Measurements from ENCODE around the gene SEMA6D.

The SEMA6D gene

GRCh38 chr15:47787875-47788274 lies 70.6 kb downstream of the SEMA6D start:
- DNase-seq (ENCODE audit: low spot score), result no peak

DNA sequence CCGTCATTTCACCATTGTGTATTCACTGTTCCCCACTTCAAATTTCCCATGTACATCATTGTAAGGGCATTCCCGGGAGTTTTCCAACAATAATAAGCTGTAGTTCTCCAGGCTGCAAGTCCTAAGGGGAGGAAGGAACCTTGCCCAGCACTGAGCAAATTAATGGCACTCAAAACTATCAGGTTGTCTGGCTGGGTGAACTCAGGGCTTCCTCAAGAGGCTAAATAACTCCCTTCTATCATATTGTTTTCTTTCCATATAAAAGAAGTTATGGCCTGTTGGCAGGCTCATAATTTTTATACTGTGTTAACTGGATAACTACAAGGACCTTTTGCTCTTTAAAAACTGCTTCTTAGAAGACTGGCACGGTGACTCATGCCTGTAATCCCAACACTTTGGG lies 71.4 kb downstream of the SEMA6D start:
- no peak for DNase-seq (ENCODE audit: low spot score)

DNA sequence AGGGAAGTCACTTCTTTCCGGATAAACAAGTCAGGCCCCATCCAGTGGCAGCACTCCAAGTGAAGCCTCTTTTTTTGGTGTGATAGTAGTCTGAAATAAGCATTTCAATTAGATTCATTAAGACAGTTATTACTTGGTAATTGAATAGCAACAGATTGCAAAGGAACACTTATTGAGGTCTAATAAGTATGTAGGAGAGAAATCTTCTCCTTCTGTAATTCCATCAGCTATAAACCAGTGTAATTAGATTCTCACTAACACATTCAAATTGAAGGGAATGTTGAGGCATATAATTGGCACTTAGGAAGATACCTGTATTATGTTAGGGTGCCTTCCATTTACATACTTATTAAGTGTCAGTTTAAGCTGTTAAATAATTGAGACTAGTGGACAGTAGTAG lies 73.9 kb downstream of the SEMA6D start:
- DNase-seq (ENCODE audit: low spot score), result no peak

DNA sequence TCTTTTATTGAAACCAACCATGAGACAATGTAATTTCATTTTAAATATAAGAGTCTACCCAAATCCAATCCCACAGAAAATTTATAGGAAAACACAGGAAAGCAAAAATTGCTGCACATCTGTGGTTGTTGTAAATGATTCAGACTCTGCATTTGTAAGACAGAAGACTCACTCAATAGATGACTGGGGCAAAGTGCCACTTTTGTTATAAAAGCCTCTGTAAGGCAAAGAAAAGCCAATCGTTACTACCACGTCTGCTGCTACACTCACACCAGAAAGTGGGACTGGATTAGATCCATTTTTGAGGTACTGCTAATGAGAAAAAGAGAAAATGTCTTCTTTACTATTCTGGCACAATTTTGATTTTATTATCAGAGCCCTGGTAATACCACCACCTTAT lies 74.9 kb downstream of the SEMA6D start:
- DNase-seq (ENCODE audit: low spot score), result no peak

GRCh38 chr15:47794252-47794914 lies 77.1 kb downstream of the SEMA6D start:
- no peak for DNase-seq (ENCODE audit: low spot score)

DNA sequence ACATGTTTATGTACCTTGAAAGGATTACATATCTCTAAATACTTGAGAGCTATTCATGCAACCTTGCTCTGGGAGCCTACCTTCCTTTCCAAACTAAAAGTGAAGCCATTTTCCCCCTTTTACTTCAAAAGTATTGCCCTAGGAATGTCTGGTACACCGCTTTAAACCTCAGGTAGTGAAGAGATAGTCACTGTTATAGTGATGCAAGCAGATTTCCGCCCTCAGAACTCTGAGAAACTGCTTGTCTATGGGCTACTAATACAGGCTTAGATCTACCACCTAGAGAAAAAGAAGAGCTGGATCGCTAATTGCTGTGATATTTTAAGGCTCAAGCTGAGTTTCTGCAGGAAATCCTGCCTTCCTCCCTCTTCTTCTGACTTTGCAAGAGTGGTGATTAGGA lies 78.6 kb downstream of the SEMA6D start:
- DNase-seq (ENCODE audit: low spot score), result no peak

- DNase-seq (ENCODE audit: low spot score), result no peak
These were observed 79.0 kb downstream of the SEMA6D start for GRCh38 chr15:47796339-47796738.

DNA sequence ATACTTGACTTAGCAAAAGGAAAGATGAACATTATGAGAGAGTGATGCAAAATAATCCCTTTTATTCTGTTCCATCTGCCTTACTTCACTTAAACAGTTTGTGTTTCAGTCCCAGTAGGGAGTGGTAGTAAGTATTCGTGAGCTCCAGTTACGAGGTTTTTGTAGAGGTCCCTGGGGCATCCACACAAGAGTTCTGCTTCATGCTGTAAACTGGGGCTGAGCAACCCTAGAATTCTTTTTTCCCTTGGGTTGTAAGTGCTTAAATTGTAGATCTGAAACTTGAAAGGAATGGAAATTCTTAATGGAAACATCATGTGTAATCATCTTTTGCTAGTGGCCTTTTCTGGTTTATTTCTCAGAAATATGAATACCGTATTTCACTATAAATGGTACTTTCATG lies 79.5 kb downstream of the SEMA6D start:
- DNase-seq (ENCODE audit: low spot score), result no peak

DNA sequence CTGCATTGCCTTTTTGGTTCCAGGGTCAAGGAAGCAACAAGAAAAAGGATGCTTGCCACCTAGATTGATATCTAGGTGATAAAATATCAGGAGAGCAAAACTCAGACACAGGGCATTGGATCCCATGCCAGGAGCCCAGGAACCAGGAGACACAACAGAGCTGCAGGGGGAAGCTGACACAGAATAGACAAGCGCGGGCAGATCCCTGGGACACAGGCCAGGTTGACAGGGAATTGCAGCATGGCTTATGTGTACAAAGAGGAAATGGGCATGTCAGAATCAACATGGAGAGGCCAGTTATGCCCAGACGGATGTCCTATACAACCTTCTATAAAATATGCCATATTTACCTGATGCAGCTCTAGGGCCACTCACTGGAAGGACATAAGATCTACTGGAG lies 84.2 kb downstream of the SEMA6D start:
- no peak for DNase-seq (ENCODE audit: low spot score)

DNA sequence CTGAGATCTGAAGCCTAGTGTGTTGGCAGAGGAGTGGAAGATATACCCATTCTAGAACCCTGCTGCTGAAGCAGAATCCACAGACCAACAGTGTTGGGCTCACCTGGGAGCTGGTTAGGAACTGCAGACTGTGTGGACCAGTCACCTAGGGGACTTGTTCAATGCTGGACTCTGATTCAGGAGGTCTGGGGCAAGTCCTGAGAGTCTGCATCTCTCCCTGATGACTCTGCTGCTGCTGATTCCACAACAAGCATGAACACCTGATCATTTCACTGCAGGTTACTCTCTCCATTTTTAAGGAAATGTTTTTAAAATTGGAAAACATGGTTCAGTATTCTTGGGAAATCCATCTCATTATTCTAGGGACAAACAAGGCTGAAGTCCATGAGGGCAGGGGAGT lies 84.9 kb downstream of the SEMA6D start:
- no peak for DNase-seq (ENCODE audit: low spot score)

GRCh38 chr15:47803767-47804166 lies 86.5 kb downstream of the SEMA6D start:
- DNase-seq (ENCODE audit: low spot score), result no peak

GRCh38 chr15:47804733-47805132 lies 87.4 kb downstream of the SEMA6D start:
- DNase-seq (ENCODE audit: low spot score), result no peak

DNA sequence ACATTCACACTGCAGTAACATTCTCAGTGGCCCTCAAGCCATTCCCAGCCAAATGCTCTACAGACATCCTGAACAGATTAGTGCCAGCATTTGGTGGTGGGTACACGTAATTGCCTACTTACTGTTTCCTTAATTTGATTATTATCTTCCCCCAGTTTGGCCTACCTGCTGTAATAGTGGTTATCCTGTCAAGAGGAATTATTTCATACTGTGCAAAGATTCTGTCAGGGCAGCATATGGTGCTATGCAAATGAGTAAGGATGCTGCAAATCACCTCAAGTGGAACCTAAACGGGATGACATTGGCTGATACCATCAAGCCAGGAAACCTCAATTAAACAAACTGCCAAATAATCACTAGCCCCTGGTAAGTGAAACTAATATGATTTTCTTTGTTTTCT lies 88.7 kb downstream of the SEMA6D start:
- DNase-seq (ENCODE audit: low spot score), result no peak

- DNase-seq (ENCODE audit: low spot score), result no peak
These were observed 93.9 kb downstream of the SEMA6D start for GRCh38 chr15:47811172-47811571.

GRCh38 chr15:47812470-47812999 lies 95.2 kb downstream of the SEMA6D start:
- no peak for DNase-seq (ENCODE audit: low spot score)

DNA sequence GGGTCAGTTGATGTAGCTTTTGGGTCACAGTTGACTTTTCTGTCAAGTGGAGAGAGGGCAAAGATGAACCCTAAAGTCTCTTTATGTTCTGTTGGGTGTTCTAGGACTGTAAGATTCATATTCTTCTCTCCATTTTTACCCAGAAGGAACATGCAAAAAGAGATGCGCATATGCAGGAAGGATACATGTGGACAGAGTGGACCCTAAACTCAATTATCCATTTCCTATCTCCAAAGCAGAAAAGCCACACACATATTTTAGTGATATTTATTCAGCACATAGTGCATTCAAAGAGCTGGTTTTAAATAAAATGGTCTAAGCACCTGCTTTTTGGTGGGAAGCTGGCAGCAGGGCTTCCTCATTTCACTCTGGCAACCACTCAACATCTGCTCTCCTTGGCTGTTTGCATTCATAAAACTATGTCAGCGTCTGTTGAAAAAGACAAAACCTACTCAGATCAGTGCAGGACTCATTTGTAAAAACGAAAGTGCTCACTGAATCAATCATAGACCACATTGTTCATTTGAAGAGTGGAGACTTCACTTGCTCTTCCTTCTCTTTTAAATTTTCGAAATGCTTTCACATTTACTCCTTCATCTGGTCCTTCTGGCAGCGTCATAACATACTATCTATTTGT lies 96.6 kb downstream of the SEMA6D start:
- DNase-seq (ENCODE audit: low spot score), result no peak

- DNase-seq (ENCODE audit: low spot score), result no peak
These were observed 97.3 kb downstream of the SEMA6D start for GRCh38 chr15:47814620-47815019.

- no peak for DNase-seq (ENCODE audit: low spot score)
These were observed 100.8 kb downstream of the SEMA6D start for GRCh38 chr15:47817969-47818548.

DNA sequence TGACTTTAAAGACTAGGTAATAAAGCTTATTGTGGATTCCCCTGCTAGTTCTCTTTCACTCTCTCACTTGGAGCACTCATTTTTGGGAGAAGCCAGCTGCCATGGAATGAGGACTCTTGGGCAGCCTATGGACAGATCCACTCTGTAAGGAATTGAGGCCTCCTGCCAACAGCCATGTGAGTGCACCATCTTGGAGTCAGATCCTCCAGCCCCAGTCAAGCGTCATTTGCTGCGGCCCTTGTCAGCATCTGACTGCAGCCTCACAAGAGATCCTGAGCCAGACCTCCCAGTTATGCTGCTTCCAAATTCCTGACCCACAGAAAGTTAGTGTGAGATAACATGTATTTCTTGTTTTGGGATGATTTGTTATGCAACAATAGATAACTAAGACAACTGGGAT lies 101.9 kb downstream of the SEMA6D start:
- DNase-seq (ENCODE audit: low spot score), result no peak

GRCh38 chr15:47820057-47820746 lies 102.9 kb downstream of the SEMA6D start:
- no peak for DNase-seq (ENCODE audit: low spot score)

DNA sequence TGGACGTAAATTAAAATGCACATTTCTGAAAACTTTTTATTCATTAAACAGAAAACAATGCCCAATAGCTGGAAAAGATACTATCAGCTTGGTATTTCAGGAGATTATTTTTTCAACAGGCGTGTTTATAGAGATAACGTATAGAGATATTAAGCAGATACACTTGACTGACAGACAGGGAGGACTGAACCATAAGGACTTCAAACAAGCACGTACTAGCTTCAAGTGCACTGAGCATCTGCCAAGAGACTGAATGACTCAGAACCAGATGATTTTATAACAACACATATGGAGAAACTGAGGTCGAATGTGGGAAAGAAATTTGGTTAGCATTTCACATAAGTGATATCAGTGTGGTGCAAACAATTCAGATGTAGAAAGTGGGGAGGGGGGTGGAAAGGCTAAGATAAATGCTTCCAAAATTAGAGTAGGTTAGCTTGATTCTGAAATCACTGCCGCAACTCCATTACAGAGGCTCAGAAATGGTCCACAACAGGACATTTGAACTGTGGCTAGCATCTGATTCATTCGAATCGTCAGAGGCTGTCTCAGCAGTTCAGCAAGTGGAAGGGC lies 103.5 kb downstream of the SEMA6D start:
- DNase-seq (ENCODE audit: low spot score), result peak; percentile 15

GRCh38 chr15:47822048-47822447 lies 104.7 kb downstream of the SEMA6D start:
- no peak for DNase-seq (ENCODE audit: low spot score)

Measured in GM03348 (cell line).